ELF-1 (cell line): ENCODE measurements around the gene PLEKHM2.

ENCODE experiments used
- DNase-seq: peaks from one replicate; pipeline ENCODE4 v3.0.0-alpha.2; 2016; ENCODE audit warnings: low read depth, low spot score

Gene PLEKHM2

GRCh38 chr1:15758953-15759661 is 75.0 kb downstream of the PLEKHM2 start:
- no peak for DNase-seq

GRCh38 chr1:15760520-15761211 is 76.5 kb downstream of the PLEKHM2 start:
- peak; percentile 83 for DNase-seq

- DNase-seq, result no peak
These were observed 77.4 kb downstream of the PLEKHM2 start for GRCh38 chr1:15761366-15762128.

- peak; percentile 77 for DNase-seq
These were observed 78.4 kb downstream of the PLEKHM2 start for GRCh38 chr1:15762546-15762945.

GRCh38 chr1:15764269-15764764 is 80.2 kb downstream of the PLEKHM2 start:
- no peak for DNase-seq

- no peak for DNase-seq
These were observed 80.8 kb downstream of the PLEKHM2 start for GRCh38 chr1:15764890-15765289.

GRCh38 chr1:15765495-15766194 is 81.5 kb downstream of the PLEKHM2 start:
- DNase-seq, result no peak

- no peak for DNase-seq
These were observed 83.8 kb downstream of the PLEKHM2 start for GRCh38 chr1:15767941-15768340.

GRCh38 chr1:15768388-15768787 is 84.3 kb downstream of the PLEKHM2 start:
- DNase-seq, result no peak

GRCh38 chr1:15770313-15770962 is 86.3 kb downstream of the PLEKHM2 start:
- DNase-seq, result no peak

GRCh38 chr1:15771836-15772515 is 87.9 kb downstream of the PLEKHM2 start:
- DNase-seq, result no peak

- no peak for DNase-seq
These were observed 91.6 kb downstream of the PLEKHM2 start for GRCh38 chr1:15775706-15776105.

- no peak for DNase-seq
These were observed 94.0 kb downstream of the PLEKHM2 start for GRCh38 chr1:15777909-15778707.
